Epithelial cell of proximal tubule (primary cell): ENCODE results near the gene CGB3. TPM values are rescaled to one million over a fixed set of nuclear protein-coding genes. Genes with fewer than 3 reads are reported as not detected.
"Not testable (repeated sequence)": the region's sequence is repeated elsewhere in the genome, so short reads cannot be mapped to it uniquely, and the experiment has no call there.

Experiments
- DNase-seq: peaks from one replicate; pipeline ENCODE4 v3.0.0-alpha.2; 2011; ENCODE audit warnings: low read depth
- H3K4me3 ChIP-seq: 2 replicates; pipeline ENCODE4 v1.5.1; 2011; ENCODE audit warnings: low read depth, mild to moderate bottlenecking, low read length
- total RNA-seq: library from RNA; depleted of rRNA; stranded (reverse); fragments of >200 nt; gene quantifications from 2 replicates; pipeline ENCODE4 v1.2.3, GENCODE V29; 2015
- TF ChIP-seq, protein P1 (sequence below): conservative IDR thresholded peaks from 2 replicates; pipeline ENCODE4 v1.5.1; 2012; ENCODE audit warnings: low read depth, mild to moderate bottlenecking, low read length

The CGB3 gene
- total RNA-seq, 1 donor from 2014 or later: not detected

DNA sequence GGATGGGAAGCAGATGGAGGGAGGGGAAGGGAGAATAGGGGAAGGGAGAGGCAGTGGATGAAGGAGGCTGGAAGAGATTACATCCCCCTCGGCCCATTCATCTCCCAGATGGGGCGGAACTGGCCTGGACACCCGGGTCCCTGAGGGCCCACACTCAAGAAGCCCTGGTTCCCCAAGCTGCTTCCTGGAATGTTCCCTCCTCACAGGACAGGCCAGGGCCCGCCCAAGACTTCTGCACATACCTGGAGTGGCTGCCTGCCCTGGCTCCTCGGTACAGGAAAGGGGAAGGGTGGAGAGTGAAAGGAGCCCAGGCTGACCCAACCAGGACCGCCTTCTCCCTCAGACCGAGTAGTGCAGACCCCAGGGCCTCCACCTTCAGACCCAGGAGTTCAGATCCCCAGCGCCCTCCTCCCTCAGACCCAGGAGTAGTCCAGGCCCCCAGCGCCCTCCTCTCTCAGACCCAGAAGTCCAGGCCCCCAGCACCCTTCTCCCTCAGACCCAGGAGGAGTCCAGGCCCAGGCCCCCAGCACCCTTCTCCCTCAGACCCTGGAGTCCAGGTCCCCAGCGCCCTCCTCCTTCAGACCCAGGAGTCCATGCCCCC, 40.0 kb upstream of the CGB3 start:
- DNase-seq: no peak
- TF ChIP-seq, protein P1, sequence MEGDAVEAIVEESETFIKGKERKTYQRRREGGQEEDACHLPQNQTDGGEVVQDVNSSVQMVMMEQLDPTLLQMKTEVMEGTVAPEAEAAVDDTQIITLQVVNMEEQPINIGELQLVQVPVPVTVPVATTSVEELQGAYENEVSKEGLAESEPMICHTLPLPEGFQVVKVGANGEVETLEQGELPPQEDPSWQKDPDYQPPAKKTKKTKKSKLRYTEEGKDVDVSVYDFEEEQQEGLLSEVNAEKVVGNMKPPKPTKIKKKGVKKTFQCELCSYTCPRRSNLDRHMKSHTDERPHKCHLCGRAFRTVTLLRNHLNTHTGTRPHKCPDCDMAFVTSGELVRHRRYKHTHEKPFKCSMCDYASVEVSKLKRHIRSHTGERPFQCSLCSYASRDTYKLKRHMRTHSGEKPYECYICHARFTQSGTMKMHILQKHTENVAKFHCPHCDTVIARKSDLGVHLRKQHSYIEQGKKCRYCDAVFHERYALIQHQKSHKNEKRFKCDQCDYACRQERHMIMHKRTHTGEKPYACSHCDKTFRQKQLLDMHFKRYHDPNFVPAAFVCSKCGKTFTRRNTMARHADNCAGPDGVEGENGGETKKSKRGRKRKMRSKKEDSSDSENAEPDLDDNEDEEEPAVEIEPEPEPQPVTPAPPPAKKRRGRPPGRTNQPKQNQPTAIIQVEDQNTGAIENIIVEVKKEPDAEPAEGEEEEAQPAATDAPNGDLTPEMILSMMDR: no peak
- no peak overlapping the region for H3K4me3 ChIP-seq

DNA sequence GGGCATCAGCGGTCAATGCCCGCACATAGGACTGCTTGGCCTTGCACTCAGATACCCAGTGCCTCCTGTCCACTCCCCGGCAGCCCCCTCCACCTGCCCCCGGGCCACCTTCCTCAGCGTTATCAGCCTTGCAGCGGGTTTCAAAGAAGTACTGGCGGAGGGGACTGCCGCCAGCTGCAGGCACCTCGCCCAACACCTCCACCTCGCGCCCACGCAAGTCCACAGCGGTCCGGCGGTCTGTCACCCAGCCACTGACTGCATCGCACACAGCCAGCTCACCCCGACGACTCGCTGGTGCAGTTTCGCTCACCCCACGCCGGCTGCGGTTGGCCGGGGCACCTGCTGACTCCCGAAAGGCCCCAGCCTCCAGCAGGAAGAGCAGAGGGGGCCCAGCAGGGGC, 37.3 kb upstream of the CGB3 start:
- no peak overlapping the region for H3K4me3 ChIP-seq
- TF ChIP-seq, protein P1: no peak
- DNase-seq: no peak

DNA sequence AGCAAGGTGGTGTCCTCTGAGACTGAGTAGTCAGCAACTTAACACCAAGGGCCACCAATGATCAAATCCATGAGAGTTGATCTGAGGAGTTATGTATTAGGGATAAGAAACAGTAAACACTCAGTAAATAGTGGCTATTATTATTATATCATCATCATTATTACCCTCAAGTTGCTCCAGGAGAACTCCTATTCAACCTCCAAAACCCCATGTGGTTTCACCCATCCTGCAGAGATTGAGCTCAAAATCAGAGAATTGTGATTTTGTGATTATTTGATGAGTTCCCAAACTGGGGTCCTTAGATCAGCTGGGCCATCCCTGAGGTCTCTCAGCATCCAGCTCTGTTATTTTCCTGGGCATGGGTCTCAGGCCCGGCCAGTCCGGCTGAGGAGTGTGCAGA, 36.9 kb upstream of the CGB3 start:
- TF ChIP-seq, protein P1: no peak
- no peak overlapping the region for H3K4me3 ChIP-seq
- DNase-seq: no peak

DNA sequence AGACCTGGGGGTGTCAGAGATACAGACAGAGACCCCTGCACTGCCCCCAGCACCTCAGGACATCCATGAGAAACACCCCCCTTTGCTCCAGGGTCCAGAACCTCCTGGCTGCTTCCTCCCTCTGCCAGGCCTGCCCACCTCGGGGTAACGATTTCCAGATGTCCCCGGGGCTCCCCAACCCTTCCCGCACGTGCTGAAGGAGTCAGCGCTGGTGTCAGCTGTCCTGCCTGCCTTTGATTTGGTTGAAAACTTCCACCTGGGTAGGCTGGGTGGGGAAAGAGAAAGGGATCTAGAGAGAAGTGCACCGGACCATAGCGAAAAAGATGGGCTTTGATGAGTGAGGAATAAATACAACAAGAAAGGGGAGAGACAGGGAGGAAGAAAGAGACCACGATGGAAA, 34.9 kb upstream of the CGB3 start:
- H3K4me3 ChIP-seq: no peak overlapping the region
- no peak for DNase-seq
- TF ChIP-seq, protein P1: no peak

DNA sequence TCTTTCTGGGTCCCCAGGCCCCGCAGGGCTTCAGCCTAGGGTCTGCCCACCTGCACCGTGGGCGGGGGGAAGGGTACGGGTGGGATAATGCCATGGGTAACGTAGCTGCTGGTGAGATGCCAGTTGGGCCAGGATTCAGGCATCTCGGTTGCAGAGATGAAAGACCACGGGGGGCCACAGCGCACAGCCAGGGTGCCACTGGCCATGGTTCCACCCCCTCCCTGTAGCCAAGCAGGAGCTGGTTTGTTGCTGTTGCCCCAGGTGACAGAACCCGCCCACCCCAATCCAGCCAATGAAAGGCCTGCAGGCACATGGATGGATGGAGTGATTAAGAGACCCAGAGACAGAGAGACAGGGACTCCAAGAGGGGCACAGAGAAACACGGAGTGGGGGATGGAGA, 34.4 kb upstream of the CGB3 start:
- H3K4me3 ChIP-seq: no peak overlapping the region
- no peak for DNase-seq
- TF ChIP-seq, protein P1: no peak

DNA sequence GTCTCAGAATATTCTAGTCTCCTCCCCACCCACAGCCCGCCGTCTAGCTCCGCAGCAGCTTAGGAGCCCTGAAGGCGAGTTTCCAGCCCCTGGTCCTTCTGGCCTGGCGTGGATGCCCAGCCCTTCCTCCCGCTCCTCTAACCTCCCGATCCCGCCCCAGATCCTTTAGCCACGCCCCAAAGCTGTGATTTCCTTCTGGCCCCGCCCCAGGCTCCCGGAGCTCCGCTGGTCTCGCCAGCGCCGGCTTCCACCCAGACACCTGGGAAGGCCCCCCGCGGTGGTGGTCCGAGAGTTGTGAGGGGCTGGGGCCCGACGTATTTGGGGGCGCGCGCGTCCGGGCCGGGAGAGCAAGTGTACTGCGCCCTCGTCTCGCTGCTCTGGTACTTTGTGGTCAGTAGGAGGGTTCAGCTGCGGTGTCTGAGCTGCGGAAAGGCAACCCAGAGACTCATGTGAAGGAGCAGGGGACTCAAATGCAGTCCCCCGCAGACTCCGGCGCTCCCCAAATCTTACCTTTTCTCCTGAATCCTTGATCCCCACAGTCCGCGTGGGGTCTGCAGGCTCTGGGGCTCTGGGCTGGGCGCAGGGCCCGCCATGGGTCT, 33.6 kb upstream of the CGB3 start, which contains the start of gene CGB7:
TSS of gene CGB7 (minus strand) at position 114 of the 599 bp plus-strand sequence. CDS start 2,374 bp downstream, outside the sequence.
- H3K4me3 ChIP-seq: peak within 1 kb of the TSS; percentile 60
- no peak for DNase-seq
- TF ChIP-seq, protein P1: no peak

DNA sequence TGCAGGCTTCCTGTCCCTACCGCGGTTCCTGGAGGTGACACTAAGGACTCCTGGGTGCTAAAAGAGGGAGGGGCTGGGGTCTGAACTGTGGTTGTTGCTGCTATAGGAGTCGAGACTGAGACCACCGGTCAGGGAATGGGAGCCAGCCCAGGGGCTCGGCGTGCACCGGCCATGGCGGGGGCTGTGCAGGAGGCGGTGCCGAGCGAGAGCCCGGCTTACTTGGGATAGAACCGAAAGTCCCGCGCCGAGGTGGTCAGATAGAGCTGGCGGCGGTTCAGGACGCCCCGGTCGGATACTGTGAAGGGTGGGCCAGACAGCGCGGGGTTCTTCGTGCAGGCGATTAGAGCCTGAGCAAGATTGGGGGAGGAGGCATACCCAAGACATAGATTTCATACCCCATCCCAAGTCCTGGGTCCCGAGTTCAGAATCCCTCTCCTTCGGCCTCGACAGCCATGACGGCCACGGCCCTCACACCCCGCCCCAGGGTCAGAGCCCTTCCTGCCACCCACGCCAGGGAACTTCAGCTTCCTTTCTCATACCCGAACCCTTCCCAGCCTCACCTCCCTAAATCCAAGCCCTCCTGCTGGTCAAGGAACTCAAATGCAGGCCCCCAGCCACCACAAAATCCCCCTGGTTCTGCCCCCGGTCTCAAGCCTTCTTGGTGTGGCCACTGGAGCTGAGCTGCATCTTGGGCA, 32.9 kb upstream of the CGB3 start:
- DNase-seq: not testable (repeated sequence)
- peak overlapping the region; percentile 60 for H3K4me3 ChIP-seq
